NAMALWA (cell line): ENCODE results near the gene PDZD2.
"Not testable (repeated sequence)": the region's sequence is repeated elsewhere in the genome, so short reads cannot be mapped to it uniquely, and the experiment has no call there.

Source experiments
- DNase-seq: peaks from one replicate; pipeline ENCODE4 v3.0.0-alpha.2; 2015; ENCODE audit warnings: low spot score

PDZD2 gene

GRCh38 chr5:31638748-31639418 is at the start of gene PDZD2:
TSS of gene PDZD2 (plus strand) at chr5:31639131.
- DNase-seq = peak; percentile 69

- no peak for DNase-seq
These were observed 45.3 kb upstream of the PDZD2 start for GRCh38 chr5:31593665-31594064.

- no peak for DNase-seq
These were observed 42.6 kb upstream of the PDZD2 start for GRCh38 chr5:31596354-31596753.

- peak; percentile 46 for DNase-seq
These were observed 40.0 kb upstream of the PDZD2 start for GRCh38 chr5:31598640-31599611.

GRCh38 chr5:31602305-31602704 is 36.6 kb upstream of the PDZD2 start:
- not testable (repeated sequence) for DNase-seq

GRCh38 chr5:31604240-31604639 is 34.7 kb upstream of the PDZD2 start:
- DNase-seq = no peak

- DNase-seq = no peak
These were observed 34.3 kb upstream of the PDZD2 start for GRCh38 chr5:31604644-31605043.

GRCh38 chr5:31605920-31606319 is 33.0 kb upstream of the PDZD2 start:
- no peak for DNase-seq

GRCh38 chr5:31607546-31607945 is 31.4 kb upstream of the PDZD2 start:
- DNase-seq = no peak

- no peak for DNase-seq
These were observed 27.9 kb upstream of the PDZD2 start for GRCh38 chr5:31611002-31611401.

GRCh38 chr5:31613651-31614050 is 25.3 kb upstream of the PDZD2 start:
- DNase-seq = no peak

- DNase-seq = no peak
These were observed 24.5 kb upstream of the PDZD2 start for GRCh38 chr5:31614151-31615020.

- DNase-seq = no peak
These were observed 21.1 kb upstream of the PDZD2 start for GRCh38 chr5:31617867-31618266.

- no peak for DNase-seq
These were observed 18.9 kb upstream of the PDZD2 start for GRCh38 chr5:31620026-31620425.

- no peak for DNase-seq
These were observed 15.7 kb upstream of the PDZD2 start for GRCh38 chr5:31623249-31623648.

GRCh38 chr5:31625394-31625793 is 13.5 kb upstream of the PDZD2 start:
- DNase-seq = no peak

GRCh38 chr5:31626156-31626555 is 12.8 kb upstream of the PDZD2 start:
- DNase-seq = no peak

- no peak for DNase-seq
These were observed 12.2 kb upstream of the PDZD2 start for GRCh38 chr5:31626604-31627234.

- no peak for DNase-seq
These were observed 8.0 kb upstream of the PDZD2 start for GRCh38 chr5:31630931-31631330.

GRCh38 chr5:31632460-31632859 is 6.5 kb upstream of the PDZD2 start:
- no peak for DNase-seq

GRCh38 chr5:31635446-31635845 is 3.5 kb upstream of the PDZD2 start:
- no peak for DNase-seq

GRCh38 chr5:31637851-31638250 is 1.1 kb upstream of the PDZD2 start:
- no peak for DNase-seq
